Adrenal gland (tissue), 5 donors: Measurements from ENCODE around the gene FAM78B.

Experiments
- POLR2A ChIP-seq, 2 donors: fragments of 450-650 bp; IDR thresholded peaks; one replicate each; pipeline ENCODE4 v1.6.1; 2017; ENCODE audit warnings: antibody characterized with exemption in 2 of 2, mild to moderate bottlenecking in 2 of 2, moderate library complexity in 1 of 2
- TF ChIP-seq, protein P1 (sequence below), 6 experiments: fragments of 450-650 bp in 4 of 6; fragments of 200-600 bp in 2 of 6; sonication (generic) in 1 of 6; IDR thresholded peaks; 1 replicate in 5 of 6; 2 replicates in 1 of 6; pipeline versions ENCODE4 v1.5.1 to v1.8.0; 2016 to 2021; ENCODE audit warnings: antibody characterized with exemption in 6 of 6, mild to moderate bottlenecking in 2 of 6, moderate library complexity in 1 of 6
- donor health status: DM: no; HTN: no; CAD: no.

- TF ChIP-seq, protein P1, sequence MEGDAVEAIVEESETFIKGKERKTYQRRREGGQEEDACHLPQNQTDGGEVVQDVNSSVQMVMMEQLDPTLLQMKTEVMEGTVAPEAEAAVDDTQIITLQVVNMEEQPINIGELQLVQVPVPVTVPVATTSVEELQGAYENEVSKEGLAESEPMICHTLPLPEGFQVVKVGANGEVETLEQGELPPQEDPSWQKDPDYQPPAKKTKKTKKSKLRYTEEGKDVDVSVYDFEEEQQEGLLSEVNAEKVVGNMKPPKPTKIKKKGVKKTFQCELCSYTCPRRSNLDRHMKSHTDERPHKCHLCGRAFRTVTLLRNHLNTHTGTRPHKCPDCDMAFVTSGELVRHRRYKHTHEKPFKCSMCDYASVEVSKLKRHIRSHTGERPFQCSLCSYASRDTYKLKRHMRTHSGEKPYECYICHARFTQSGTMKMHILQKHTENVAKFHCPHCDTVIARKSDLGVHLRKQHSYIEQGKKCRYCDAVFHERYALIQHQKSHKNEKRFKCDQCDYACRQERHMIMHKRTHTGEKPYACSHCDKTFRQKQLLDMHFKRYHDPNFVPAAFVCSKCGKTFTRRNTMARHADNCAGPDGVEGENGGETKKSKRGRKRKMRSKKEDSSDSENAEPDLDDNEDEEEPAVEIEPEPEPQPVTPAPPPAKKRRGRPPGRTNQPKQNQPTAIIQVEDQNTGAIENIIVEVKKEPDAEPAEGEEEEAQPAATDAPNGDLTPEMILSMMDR (IDR thresholded peaks at IDR 0.05): no peak
- TF ChIP-seq POLR2A (IDR thresholded peaks at IDR 0.05): no peak
Measured at GRCh38 chr1:166119471-166119965, 47.3 kb downstream of the FAM78B start.
